GM12878 (cell line): ENCODE measurements around the gene SNED1. TPM values are rescaled to one million over a fixed set of nuclear protein-coding genes. Genes with fewer than 3 reads are reported as not detected.

ENCODE experiments used
- ATAC-seq: fragments of 200-7000 bp; cut with Tn5 transposase; 3 replicates; pipeline ENCODE4 v1.9.1; 2020; ENCODE audit warnings: mild to moderate bottlenecking, moderate library complexity
- BruUV-seq: library from RNA; stranded (reverse); fragments of 400-500 nt; replicated peaks from 2 replicates; lab custom pipeline; 2021; lab: Mats Ljungman, UMichigan
- CTCF ChIA-PET: fragments of 300-600 bp; sonication (Branson Sonifier 250); formaldehyde crosslinking; extraction: SDS; loops from one replicate; lab custom pipeline; 2021; ENCODE audit warnings: inconsistent platforms; lab: Yijun Ruan, JAX
- POLR2A ChIA-PET: fragments of 350-600 bp; formaldehyde crosslinking; extraction: SDS; loops from one replicate; lab custom pipeline; 2021; ENCODE audit warnings: inconsistent platforms; lab: Charles Lee
- RAD21 ChIA-PET: fragments of 300-600 bp; sonication (Branson Sonifier 250); formaldehyde crosslinking; loops from one replicate; lab custom pipeline; 2023; ENCODE audit warnings: antibody characterized with exemption; ENCODE audit not compliant: unreplicated experiment; lab: Charles Lee
- SMC1A ChIA-PET: fragments of 300-600 bp; sonication (Branson Sonifier 250); formaldehyde crosslinking; loops from one replicate; lab custom pipeline; 2023; ENCODE audit not compliant: unreplicated experiment, uncharacterized antibody; lab: Charles Lee
- DNase-seq: peaks from one replicate; pipeline ENCODE4 v3.0.0-alpha.2; 2011; ENCODE audit warnings: low read depth, low spot score
- FAIRE-seq: peaks from 3 replicates; lab custom pipeline; 2011; peaks lifted over from hg19 to GRCh38; lab: Jason Lieb, UNC
- H2AFZ ChIP-seq: 2 replicates; pipeline ENCODE4 v1.6.0; 2011; ENCODE audit warnings: low read depth, low read length, control low read depth; ENCODE audit not compliant: control insufficient read depth
- H3K27ac ChIP-seq: 2 replicates; pipeline ENCODE4 v1.5.1; 2011; ENCODE audit warnings: control low read depth; ENCODE audit not compliant: control insufficient read depth, insufficient read depth
- H3K27me3 ChIP-seq, 2 experiments: replicated peaks in 1 of 2; 2 replicates each; pipeline versions ENCODE4 v1.6.0 to v1.6.1; 2011; ENCODE audit warnings: low read length in 1 of 2; ENCODE audit not compliant: control insufficient read depth in 2 of 2, insufficient read depth in 2 of 2
- H3K36me3 ChIP-seq, 2 experiments: 2 replicates each; pipeline ENCODE4 v1.5.1; 2011; ENCODE audit warnings: low read length in 1 of 2; ENCODE audit not compliant: control insufficient read depth in 2 of 2, insufficient read depth in 2 of 2
- H3K4me1 ChIP-seq: 2 replicates; pipeline ENCODE4 v1.6.1; 2011; ENCODE audit warnings: mild to moderate bottlenecking, low read length, moderate library complexity, mixed read lengths; ENCODE audit not compliant: control insufficient read depth, insufficient read depth
- H3K4me2 ChIP-seq: 2 replicates; pipeline ENCODE4 v1.6.0; 2011; ENCODE audit warnings: control low read depth; ENCODE audit not compliant: control insufficient read depth, insufficient read depth
- H3K4me3 ChIP-seq: fragments of 200-600 bp; sonication (generic); 2 replicates; pipeline ENCODE4 v1.5.1; 2016
- H3K79me2 ChIP-seq: 2 replicates; pipeline ENCODE4 v1.6.0; 2011; ENCODE audit warnings: low read length; ENCODE audit not compliant: control insufficient read depth, insufficient read depth
- H3K9ac ChIP-seq: 2 replicates; pipeline ENCODE4 v1.8.0; 2011; ENCODE audit warnings: low read length, control low read depth, mixed read lengths; ENCODE audit not compliant: control insufficient read depth, insufficient read depth
- H3K9me3 ChIP-seq: replicated peaks from 3 replicates; pipeline ENCODE4 v1.5.1; 2011; ENCODE audit warnings: mild to moderate bottlenecking, low read length; ENCODE audit not compliant: control insufficient read depth, insufficient read depth
- H4K20me1 ChIP-seq: 2 replicates; pipeline ENCODE4 v1.6.0; 2011; ENCODE audit not compliant: control insufficient read depth, insufficient read depth
- CBX3 ChIP-seq: fragments of 200-600 bp; sonication (generic); IDR thresholded peaks from 2 replicates; pipeline ENCODE4 v1.6.1; 2016; ENCODE audit warnings: low read depth, borderline replicate concordance
- CTCF ChIP-seq, 3 experiments: IDR thresholded peaks in 2 of 3; conservative IDR thresholded peaks in 1 of 3; 2 replicates each; pipeline ENCODE4 v1.5.1; 2011; ENCODE audit warnings: low read depth in 3 of 3, low read length in 3 of 3, mild to moderate bottlenecking in 3 of 3, control low read depth in 2 of 3, moderate library complexity in 2 of 3, inconsistent platforms in 1 of 3, mixed read lengths in 1 of 3; ENCODE audit not compliant: control insufficient read depth in 2 of 3, insufficient read depth in 1 of 3; ENCODE audit errors: extremely low read depth in 1 of 3
- SUPT20H ChIP-seq: IDR thresholded peaks from 2 replicates; pipeline ENCODE4 v1.6.1; 2011; ENCODE audit warnings: low read depth, mild to moderate bottlenecking, low read length, moderate library complexity, borderline replicate concordance; ENCODE audit not compliant: control insufficient read depth
- TCF7 ChIP-seq: IDR thresholded peaks from 2 replicates; pipeline ENCODE4 v1.6.1; 2014; ENCODE audit warnings: antibody characterized with exemption, borderline replicate concordance
- WGBS: methylation state at CpG from one replicate; pipeline ENCODE4 v1.1.6; 2016; ENCODE audit warnings: low lambda C conversion rate; ENCODE audit not compliant: insufficient replicate concordance, insufficient coverage; ENCODE audit errors: missing lambda C conversion rate; 5-methylcytosine and 5-hydroxymethylcytosine counted together
- in situ Hi-C: fragments of 300-500 bp; cut with MboI; formaldehyde crosslinking; loops from 9 replicates; pipeline ENCODE4 v1.14.3; 2018; ENCODE audit warnings: mixed read lengths
- intact Hi-C: fragments of 100-400 bp; cut with micrococcal nuclease; formaldehyde crosslinking; loops from one replicate; pipeline ENCODE4 v1.14.2; 2022; ENCODE audit not compliant: unreplicated experiment
- polyA plus RNA-seq, 11 experiments: library from polyadenylated mRNA; depleted of rRNA in 4 of 11; unstranded in 6 of 11; stranded (reverse) in 5 of 11; fragments of >200 nt; fragmentation: Nextera tagmentation in 4 of 11; fragmentation: Illumina TruSeq in 1 of 11; extraction: Ambion mirVana in 4 of 11; extraction: Trizol in 1 of 11; gene quantifications; 1 replicate in 1 of 11; 2 replicates in 10 of 11; pipeline versions ENCODE4 v1.2.1 to v1.2.3, GENCODE V29; 2011 to 2016; ENCODE audit warnings: inconsistent platforms in 2 of 11, missing spikeins in 2 of 11, low read depth in 1 of 11
- total RNA-seq, 4 experiments: library from RNA; depleted of rRNA in 3 of 4; stranded (reverse); fragments of >200 nt in 3 of 4; fragmentation: Illumina TruSeq in 1 of 4; extraction: Trizol in 1 of 4; gene quantifications; 2 replicates each; pipeline versions ENCODE4 v1.2.1 to v1.2.3, GENCODE V29; 2013 to 2021
- TF ChIP-seq, protein P1 (sequence below): fragments of 450-650 bp; IDR thresholded peaks from 2 replicates; pipeline ENCODE4 v1.6.1; 2017; ENCODE audit warnings: mild to moderate bottlenecking, moderate library complexity

The SNED1 gene
- total and polyA plus RNA-seq, 10 of the 15 experiments (the other 5 are each of a cell fraction or from before 2014, with no cell fraction given), result 0.05 to 8.4 (median 3.0) TPM

- ChIA-PET CTCF (no interaction called here), SMC1A (no interaction called here), RAD21 (no interaction called here), POLR2A (no interaction called here)
- H3K36me3 ChIP-seq, result no peaks in the 10 kb centered on the region
- BruUV-seq, result no TSS peak
- in situ Hi-C loops, result no loop called here
- no peaks in the 10 kb centered on the region for H3K9me3 ChIP-seq
- intact Hi-C loops, result no loop called here
- no peaks in the 10 kb centered on the region for H3K4me1 ChIP-seq
- H4K20me1 ChIP-seq, result no peaks in the 10 kb centered on the region
- ATAC-seq (no peak), FAIRE-seq (no peak), DNase-seq (no peak)
- H3K27ac ChIP-seq, result no peak overlapping the region
- H3K9ac ChIP-seq, result no peak overlapping the region
- whole genome bisulfite sequencing, result 44% methylated on average over 21 of the region's 33 CpGs
- H3K4me3 ChIP-seq, result no peak overlapping the region
- no peaks in the 10 kb centered on the region for H3K79me2 ChIP-seq
- H3K27me3 ChIP-seq, result no peaks in the 10 kb centered on the region; a peak in 2 of 4 replicates
- no peak overlapping the region for H3K4me2 ChIP-seq
- TF ChIP-seq SUPT20H (no peak), TCF7 (no peak), CBX3 (no peak), CTCF (IDR thresholded peaks at IDR 0.05 in 2 of 3, conservative IDR thresholded peaks at IDR 0.05 in 1 of 3; ENCODE audit: control insufficient read depth in 2 of 3, extremely low read depth in 1 of 3, insufficient read depth in 1 of 3, low read depth in 3 of 3, low read length in 3 of 3) (no peak)
- TF ChIP-seq, protein P1, sequence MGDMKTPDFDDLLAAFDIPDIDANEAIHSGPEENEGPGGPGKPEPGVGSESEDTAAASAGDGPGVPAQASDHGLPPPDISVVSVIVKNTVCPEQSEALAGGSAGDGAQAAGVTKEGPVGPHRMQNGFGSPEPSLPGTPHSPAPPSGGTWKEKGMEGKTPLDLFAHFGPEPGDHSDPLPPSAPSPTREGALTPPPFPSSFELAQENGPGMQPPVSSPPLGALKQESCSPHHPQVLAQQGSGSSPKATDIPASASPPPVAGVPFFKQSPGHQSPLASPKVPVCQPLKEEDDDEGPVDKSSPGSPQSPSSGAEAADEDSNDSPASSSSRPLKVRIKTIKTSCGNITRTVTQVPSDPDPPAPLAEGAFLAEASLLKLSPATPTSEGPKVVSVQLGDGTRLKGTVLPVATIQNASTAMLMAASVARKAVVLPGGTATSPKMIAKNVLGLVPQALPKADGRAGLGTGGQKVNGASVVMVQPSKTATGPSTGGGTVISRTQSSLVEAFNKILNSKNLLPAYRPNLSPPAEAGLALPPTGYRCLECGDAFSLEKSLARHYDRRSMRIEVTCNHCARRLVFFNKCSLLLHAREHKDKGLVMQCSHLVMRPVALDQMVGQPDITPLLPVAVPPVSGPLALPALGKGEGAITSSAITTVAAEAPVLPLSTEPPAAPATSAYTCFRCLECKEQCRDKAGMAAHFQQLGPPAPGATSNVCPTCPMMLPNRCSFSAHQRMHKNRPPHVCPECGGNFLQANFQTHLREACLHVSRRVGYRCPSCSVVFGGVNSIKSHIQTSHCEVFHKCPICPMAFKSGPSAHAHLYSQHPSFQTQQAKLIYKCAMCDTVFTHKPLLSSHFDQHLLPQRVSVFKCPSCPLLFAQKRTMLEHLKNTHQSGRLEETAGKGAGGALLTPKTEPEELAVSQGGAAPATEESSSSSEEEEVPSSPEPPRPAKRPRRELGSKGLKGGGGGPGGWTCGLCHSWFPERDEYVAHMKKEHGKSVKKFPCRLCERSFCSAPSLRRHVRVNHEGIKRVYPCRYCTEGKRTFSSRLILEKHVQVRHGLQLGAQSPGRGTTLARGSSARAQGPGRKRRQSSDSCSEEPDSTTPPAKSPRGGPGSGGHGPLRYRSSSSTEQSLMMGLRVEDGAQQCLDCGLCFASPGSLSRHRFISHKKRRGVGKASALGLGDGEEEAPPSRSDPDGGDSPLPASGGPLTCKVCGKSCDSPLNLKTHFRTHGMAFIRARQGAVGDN, result no peak
- H2AFZ ChIP-seq, result no peak overlapping the region
Observed at GRCh38 chr2:240963065-240963867, 35.2 kb upstream of the SNED1 start.
